GM06990 (cell line): ENCODE data around the gene MRPS10.
"Not testable (repeated sequence)": the region's sequence is repeated elsewhere in the genome, so short reads cannot be mapped to it uniquely, and the experiment has no call there.

Experiments used
- DNase-seq: peaks from one replicate; pipeline ENCODE4 v3.0.0-alpha.2; 2011; ENCODE audit not compliant: insufficient read length; ENCODE audit errors: extremely low read depth
- H3K27me3 ChIP-seq: replicated peaks from 2 replicates; pipeline ENCODE4 v1.6.0; 2011; ENCODE audit warnings: low read length; ENCODE audit not compliant: control insufficient read depth, insufficient read depth
- H3K36me3 ChIP-seq: 2 replicates; pipeline ENCODE4 v1.5.1; 2011; ENCODE audit warnings: low read length; ENCODE audit not compliant: control insufficient read depth, insufficient read depth
- H3K4me3 ChIP-seq: replicated peaks from 2 replicates; pipeline ENCODE4 v1.5.1; 2011; ENCODE audit warnings: low read depth, mild to moderate bottlenecking, control low read depth, low read length
- TF ChIP-seq, protein P1 (sequence below): IDR thresholded peaks from 2 replicates; pipeline ENCODE4 v1.5.1; 2011; ENCODE audit warnings: low read length, control low read depth, mild to moderate bottlenecking, inconsistent platforms; ENCODE audit not compliant: insufficient read depth, poor library complexity, severe bottlenecking

MRPS10 gene

DNA sequence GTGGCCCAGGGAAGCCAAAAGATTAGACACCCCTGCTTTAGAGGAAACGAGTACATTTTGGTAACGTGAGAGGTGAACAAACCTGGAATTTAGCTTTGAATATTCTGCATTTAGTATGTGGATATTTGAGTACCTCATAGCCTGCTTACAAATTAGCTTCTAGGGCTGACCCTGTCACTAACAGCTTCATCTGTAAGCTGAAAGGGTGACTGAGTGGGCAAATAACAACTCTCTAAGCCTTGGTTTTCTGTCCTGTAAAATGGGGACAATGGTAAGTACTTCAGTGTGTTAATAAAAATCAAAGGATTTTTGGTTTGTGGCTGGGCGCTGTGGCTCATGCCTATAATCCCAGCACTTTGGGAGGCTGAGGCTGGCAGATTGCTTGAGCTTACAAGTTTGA is 14.5 kb downstream of the MRPS10 start:
- peaks cover 2% of the 10 kb centered on the region for H3K36me3 ChIP-seq
- TF ChIP-seq, protein P1, sequence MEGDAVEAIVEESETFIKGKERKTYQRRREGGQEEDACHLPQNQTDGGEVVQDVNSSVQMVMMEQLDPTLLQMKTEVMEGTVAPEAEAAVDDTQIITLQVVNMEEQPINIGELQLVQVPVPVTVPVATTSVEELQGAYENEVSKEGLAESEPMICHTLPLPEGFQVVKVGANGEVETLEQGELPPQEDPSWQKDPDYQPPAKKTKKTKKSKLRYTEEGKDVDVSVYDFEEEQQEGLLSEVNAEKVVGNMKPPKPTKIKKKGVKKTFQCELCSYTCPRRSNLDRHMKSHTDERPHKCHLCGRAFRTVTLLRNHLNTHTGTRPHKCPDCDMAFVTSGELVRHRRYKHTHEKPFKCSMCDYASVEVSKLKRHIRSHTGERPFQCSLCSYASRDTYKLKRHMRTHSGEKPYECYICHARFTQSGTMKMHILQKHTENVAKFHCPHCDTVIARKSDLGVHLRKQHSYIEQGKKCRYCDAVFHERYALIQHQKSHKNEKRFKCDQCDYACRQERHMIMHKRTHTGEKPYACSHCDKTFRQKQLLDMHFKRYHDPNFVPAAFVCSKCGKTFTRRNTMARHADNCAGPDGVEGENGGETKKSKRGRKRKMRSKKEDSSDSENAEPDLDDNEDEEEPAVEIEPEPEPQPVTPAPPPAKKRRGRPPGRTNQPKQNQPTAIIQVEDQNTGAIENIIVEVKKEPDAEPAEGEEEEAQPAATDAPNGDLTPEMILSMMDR, result no peak
- no peaks in the 10 kb centered on the region for H3K27me3 ChIP-seq
- DNase-seq, result no peak
- H3K4me3 ChIP-seq, result no peak overlapping the region

DNA sequence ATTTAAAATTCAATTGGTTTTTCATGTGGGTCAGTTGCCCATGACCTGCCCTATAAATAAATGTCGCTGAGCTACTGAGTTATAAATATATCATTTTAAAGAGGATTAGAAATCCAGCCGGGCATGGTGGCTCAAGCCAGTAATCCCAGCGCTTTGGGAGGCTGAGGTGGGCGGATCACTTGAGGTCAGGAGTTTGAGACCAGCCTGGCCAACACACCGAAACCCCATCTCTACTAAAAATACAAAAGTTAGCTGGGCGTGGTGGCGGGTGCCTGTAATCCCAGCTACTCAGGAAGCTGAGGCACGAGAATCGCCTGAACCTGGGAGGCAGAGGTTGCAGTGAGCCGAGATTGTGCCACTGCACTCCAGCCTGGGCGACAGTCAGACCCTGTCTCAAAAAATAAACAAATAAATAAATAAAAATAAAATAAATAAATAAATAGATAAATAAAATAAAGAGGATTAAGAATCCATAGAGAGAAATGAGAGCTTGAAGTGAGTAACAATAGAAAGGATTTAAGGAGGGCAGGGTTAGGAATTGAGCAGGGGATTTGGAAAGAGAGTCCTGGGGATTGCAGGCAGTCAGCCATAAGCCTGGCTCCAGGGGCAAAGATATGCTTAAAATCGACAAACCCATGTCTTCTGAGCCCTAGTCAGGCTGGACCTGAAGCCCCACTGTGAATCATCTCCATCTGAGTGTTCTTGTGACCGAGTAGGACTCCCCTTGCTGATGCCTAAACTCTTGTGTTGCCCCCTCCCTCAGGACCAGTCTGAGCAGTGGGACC is 15.3 kb downstream of the MRPS10 start:
- DNase-seq, H3K36me3 ChIP-seq, H3K4me3 ChIP-seq, H3K27me3 ChIP-seq: not testable (repeated sequence)

DNA sequence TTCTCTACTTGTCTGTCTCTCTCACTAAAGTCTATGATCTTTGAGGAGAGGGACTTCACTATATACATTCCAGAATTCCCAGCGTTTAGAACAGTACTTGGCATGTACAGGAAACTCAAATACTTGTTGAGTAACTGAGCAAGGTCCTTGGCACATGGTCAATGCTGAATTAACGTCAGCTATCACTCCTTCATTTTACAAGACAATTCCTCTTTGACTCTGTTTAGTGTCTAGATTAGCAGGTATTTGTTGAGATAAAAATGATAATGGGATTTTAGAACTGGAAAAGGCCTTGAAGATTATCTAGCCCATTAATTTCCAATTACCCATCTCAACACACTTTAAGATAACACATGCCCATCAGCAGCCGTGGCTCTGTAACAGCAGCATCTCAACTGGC is 16.3 kb downstream of the MRPS10 start:
- no peaks in the 10 kb centered on the region for H3K27me3 ChIP-seq
- TF ChIP-seq, protein P1, result no peak
- DNase-seq, result no peak
- H3K4me3 ChIP-seq, result no peak overlapping the region
- no peaks in the 10 kb centered on the region; the same call in 1 of the 2 replicates for H3K36me3 ChIP-seq

DNA sequence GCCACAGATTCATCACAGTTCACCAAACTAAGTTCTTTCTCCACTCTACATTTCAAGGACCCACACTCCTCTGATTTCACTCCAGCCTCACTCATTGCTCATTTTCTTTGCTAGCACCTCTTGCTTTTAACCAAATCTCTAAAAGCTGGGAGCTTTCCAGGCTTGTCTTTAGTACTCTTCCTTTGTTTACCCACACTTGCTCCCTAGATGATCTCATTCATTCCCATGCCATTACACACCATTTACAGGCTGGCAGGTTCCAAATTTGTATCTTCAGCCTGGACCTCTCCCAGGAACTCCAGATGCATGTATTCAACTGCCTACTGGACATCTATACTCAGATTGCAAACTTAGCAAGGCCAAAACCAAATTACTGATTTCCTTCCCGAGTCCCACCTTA is 17.6 kb downstream of the MRPS10 start:
- Histone ChIP-seq H3K27me3 (no peaks in the 10 kb centered on the region), H3K36me3 (no peaks in the 10 kb centered on the region; the same call in 1 of the 2 replicates), H3K4me3 (no peak overlapping the region)
- TF ChIP-seq, protein P1, result no peak
- no peak for DNase-seq

DNA sequence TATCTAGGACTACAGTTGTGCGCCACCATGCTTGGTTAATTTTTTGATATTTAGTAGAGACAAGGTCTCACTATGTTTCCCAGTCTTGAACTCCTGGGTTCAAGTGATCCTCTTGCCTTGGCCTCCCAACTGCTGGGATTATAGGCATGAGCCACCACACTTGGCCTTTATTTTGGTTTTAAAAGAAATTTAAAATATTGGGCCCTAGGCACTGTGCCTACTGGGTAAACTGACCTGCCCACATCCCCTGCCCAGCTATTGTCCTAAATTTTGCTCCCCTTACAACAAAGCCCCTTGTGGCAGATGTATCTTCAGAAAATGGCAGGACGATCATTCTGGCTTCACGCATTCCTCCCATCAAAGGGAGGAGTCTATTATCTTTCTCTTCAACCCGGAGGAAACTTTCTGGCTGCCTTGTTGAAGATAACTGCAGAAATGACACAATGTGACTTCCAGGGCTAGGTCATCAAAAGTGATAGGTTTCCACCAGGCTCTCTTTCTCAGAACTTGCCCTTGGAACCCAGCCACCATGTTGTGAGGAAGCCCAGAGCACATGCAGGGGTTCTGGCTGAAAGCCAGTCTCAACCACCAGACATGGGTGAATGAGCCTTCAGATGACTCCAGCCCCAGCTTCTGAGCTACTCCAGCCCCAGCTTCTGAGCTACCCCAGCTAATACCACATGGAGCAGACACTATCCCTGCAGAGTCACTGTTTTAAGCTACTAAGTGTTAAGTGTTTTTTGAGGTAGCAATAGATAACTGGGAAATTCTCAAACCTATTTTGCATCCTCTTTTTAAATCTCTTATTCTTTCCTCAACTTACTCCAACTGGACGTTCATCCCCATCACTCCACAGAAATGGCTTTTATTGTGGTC is 18.3 kb downstream of the MRPS10 start:
- Histone ChIP-seq H3K4me3 (no peak overlapping the region), H3K36me3 (no peaks in the 10 kb centered on the region; the same call in 1 of the 2 replicates), H3K27me3 (no peaks in the 10 kb centered on the region)
- TF ChIP-seq, protein P1, result no peak
- DNase-seq, result no peak
